HL-60 (cell line): ENCODE results near the gene PTPRR.

Experiments
- CTCF ChIP-seq: IDR thresholded peaks from one replicate; pipeline ENCODE4 v1.5.1; 2011; ENCODE audit warnings: low read length, control low read depth, inconsistent platforms; ENCODE audit not compliant: insufficient read depth
- REST ChIP-seq: IDR thresholded peaks from 2 replicates; pipeline ENCODE4 v1.6.1; 2012; ENCODE audit warnings: low read depth; ENCODE audit not compliant: insufficient replicate concordance

- TF ChIP-seq REST (no peak), CTCF (no peak)
These were observed 271.7 kb downstream of the PTPRR start for GRCh38 chr12:70648831-70649230.
